GM18519 (cell line): Measurements from ENCODE around the gene SDR39U1.
A peak's percentile ranks its signal among the peaks of the same experiment; 100 is the strongest.

ENCODE experiments used
- ATAC-seq: cut with Tn5 transposase; IDR thresholded peaks from one replicate; pipeline ENCODE4 v1.9.1; 2021; ENCODE audit warnings: mild to moderate bottlenecking, moderate library complexity; ENCODE audit not compliant: unreplicated experiment, low FRiP score

SDR39U1 gene

GRCh38 chr14:24414077-24414476 is 28.5 kb downstream of the SDR39U1 start:
- ATAC-seq: no peak

DNA sequence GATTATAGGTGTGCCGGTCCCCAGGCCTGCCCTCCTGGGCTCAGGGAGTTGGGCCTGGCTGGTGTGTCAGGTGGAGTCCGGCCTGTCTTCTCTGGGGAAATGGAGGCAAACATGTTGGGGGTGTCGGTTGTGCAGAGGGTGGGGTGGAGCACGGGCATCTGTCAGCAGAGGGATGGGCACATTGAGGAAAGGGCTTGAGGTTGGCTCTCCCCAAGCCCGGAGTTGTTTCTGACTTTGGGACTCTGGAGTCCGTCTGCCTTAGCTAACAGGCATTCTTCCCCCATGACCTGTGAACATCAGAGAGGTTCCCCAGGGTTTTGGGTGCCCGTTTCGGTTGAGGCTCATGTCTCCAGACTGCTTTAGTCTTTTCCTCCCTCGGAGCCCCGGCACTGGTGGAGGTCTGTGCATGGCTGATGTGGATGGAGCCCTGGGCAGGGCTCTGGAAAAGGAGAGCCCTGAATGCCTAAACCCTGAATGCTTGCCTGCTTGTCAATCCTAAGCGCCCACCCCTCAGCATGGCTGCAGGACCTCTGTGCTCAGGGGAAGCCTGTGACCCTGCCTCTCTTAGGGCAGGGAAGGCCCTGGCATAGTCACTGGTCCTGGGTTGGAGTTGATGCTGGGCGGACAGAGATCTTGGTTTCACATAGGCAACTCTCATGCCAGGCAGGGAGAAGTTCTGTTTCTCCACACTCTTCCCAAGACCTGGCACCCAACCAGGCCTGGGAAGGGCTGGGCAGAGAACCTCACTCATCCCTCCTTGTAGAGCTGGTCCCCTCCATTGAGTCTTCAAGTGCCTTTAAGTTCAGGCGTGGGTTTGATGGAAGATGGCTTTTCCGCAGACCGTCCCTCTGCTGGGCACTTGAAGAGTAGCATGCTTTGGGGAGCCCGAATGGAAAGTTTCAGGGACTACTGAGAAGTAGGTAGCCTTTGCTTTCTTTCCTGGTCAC is 30.9 kb downstream of the SDR39U1 start:
- peak; percentile 62 for ATAC-seq

DNA sequence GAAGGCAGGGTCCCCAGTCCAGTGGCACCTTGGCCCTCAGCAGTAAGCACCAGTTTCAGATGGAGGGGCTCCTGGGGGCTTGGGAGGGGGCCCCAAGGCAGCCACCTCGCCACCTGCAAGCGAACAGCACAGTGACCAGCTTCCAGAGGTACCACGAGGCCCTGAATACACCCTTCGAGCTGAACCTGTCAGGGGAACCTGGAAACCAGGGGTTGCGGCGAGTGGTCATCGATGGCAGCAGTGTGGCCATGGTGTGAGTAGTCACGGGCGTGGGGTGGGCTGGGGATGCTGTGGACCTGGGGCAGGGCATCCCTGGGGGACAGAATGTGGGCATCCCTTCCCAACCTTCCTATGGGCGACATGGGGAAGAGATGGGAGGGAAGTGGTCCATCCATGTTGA is 32.6 kb downstream of the SDR39U1 start:
- no peak for ATAC-seq

DNA sequence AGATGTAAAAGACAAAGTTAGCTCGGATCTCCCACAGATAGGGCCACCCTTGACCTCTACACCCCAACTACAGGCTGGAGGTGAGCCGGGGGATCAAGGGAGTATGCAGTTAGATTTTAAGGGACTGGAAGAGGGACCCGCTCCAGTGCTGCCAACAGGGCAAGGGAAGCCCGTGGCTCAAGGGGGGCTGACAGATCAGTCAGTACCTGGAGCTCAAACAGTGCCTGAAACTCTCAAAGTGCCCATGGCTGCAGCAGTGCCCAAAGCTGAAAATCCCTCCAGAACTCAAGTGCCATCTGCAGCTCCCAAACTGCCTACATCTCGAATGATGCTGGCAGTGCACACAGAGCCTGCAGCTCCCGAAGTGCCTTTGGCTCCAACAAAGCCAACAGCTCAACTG is 33.4 kb downstream of the SDR39U1 start:
- no peak for ATAC-seq

GRCh38 chr14:24408764-24409163 is 33.8 kb downstream of the SDR39U1 start:
- no peak for ATAC-seq

DNA sequence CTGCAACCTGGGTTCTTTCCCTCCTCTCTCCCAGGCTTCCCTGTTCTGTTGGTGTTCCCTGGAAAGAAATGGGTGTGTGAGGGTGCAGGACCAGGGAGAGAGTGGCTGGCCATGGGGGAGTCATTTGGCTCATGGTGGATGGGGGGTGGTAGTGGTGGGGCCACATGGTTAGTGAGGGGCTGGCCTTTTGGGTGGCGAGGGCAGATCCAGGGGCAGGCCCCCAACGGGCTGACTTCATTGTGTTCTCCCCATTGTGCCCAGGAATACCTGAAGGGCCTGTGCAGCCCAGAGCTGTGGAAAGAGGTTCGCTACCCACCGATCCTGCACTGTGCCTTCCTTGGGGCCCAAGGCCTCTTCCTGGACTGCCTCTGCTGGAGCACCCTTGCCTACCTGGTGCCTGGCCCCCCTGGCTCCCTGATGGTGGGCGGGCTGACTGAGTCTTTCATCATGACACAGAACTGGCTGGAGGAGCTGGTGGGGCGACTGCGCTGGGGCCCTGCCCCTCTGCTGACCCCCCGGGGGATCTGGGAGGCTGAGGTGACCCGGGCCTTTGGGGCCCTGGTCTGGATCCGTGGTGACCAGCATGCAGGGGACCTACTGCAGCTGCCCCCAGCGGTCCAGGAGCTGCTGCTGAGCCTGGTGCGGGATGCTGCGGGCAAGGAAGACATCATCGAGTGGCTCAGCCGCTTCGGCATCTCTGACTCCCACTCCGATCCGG is 34.8 kb downstream of the SDR39U1 start:
- ATAC-seq: no peak

DNA sequence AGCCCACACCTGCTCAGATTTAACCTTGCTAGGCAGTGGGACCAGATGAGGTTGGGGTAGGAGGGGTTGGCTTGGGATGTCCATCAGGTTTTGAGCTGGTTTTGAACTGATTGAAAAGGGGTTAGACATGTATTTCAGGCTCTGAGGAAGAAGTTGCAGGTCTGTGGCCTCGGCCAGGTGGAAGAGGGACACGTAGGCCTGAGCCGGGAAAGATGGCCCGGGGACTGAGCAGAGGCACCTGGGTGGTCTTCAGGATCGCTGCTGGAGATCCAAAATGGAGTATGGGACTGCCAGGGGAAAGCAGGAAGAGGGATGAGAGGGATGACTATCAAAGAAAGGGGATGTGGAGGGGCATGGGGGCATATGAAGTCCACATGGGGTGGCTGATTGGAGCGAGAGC is 36.2 kb downstream of the SDR39U1 start:
- ATAC-seq: no peak

DNA sequence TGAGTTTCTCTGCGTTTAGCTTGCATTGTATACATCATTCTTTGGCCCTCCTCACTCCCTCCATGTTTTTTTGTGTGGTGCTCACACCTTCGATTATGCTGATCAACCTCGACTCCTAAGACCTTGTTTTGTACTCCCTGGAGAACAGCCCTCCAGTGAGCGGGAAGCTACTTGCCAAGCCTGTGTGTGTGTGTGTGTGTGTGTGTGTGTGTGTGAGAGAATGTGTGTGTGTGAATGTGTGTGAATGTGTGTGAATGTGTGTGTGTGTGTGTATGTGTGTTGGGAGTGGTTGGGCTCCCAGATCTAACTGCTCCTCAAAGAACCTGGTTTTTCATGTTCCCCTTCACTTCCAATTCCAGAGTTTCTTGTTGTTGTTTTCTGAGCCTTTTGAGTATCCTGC is 37.8 kb downstream of the SDR39U1 start:
- no peak for ATAC-seq

GRCh38 chr14:24403294-24403998 is 39.1 kb downstream of the SDR39U1 start:
- no peak for ATAC-seq

DNA sequence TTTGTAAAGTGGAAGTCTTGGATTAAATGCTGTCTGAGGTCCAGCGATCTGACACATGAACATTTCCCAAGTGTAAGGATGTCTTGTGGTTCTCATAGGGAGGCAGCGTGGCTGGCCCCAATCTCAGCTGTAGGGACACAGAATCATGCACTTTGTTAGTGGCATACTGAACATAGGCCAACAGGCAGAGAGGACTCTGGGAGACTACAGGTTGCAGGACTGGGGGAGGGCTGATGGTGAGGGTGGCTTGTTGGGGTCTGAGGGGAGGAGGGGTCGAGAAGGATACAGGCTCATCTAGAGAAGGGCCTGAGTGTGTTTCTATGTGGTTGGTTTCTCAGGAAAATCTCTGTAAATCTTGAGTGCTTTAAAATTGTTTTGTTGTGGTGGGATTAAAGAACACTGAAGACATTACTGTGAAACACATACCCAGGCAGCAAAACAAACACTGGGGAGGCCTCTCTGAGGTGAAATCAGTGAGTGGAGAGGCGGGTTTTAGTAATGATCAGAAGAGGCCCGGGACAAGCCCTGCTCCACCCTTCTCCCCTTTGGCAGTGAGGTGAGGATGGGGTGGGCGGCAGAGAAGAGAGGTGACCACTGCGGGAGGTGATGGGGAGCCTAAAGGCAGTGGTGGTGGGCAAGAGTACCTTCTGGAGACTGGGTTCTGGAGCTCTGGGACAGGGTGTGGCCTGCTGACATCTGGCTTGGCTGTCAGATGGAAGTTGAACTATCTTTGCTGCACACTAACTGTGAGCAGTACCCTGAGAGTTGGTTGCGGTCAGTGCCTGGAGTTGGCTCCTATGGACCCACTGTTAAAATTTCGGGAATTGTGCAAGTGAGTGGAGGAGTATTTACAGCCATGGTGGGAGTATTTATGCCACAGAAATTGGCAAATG is 40.5 kb downstream of the SDR39U1 start:
- no peak for ATAC-seq

DNA sequence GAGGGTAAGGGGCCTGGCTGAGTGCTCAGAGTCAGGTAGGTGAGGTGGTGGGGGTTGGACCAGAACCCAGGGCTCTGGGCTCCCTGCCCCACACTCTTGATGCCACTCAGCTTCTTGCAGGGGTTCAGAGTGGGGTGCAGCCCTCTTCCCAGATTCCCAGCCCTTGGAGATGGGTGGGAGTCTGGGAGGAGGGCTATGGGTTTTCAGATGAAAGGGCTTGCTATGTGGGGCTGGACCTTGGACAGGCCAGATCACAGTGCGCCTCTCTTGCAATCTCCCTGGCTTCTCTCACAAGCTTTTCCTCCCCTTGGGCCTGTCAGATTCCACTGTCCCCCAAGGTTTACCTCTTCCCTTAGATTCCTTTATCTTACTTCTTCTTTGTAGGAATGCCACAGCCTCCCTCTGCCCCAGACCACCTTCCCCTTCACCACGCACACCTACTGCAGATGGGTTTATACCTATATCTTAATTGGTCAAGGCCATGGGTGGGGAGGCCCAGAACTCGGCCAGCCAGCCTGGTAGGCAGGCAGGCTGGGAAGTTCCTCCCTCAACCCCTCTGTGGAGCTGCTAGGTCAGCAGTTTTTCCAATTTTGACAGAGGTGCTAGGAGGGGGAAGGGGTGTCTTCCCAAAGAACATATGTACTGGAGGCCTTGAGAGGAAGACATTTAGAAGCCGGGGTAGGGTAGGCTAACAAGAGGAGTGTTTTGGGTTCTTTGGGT is 42.4 kb downstream of the SDR39U1 start:
- ATAC-seq: no peak

DNA sequence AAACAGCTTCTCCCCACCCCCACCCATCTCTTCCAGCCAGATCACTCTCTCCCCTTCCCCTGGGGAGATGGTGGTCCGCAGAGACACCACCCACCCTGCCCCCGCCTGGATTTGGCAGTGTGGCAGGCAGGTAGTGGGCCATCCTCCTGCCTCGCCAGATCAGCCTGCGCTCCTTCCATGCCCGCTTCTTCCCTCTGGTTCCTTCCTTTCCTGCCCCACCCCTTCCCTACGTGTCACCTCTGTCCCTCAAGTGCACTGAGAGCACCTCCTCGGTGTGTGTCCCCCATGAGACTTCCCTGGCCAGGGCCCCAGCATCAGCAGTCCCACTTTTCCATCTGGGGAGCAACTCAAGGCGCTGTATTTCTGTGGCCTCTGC is 43.1 kb downstream of the SDR39U1 start:
- ATAC-seq: no peak

GRCh38 chr14:24398653-24399446 is 43.7 kb downstream of the SDR39U1 start, which contains the start of gene NYNRIN:
TSS of gene NYNRIN (plus strand) at chr14:24399003. CDS start at chr14:24399247, 244 bp downstream.
- ATAC-seq: no peak

DNA sequence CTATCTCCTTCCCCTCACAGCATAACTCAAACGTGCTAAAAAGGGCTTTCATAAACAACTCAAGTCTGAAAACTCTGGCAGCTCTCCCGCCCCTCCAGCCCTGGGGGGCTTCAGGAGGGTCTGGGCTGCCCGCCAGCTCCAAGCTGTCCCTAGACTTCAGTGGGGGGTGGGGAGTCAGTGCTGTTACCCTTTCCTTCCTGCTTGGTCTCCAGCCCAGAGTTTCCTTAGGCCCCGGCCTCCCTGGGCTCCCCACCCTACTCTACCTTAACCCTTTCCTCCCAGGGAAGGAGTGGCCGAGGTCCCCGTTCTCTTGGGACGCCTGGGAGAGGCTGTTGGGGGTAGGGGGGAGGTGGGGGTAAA is 44.3 kb downstream of the SDR39U1 start:
- no peak for ATAC-seq

GRCh38 chr14:24397639-24398292 is 44.8 kb downstream of the SDR39U1 start:
- no peak for ATAC-seq

DNA sequence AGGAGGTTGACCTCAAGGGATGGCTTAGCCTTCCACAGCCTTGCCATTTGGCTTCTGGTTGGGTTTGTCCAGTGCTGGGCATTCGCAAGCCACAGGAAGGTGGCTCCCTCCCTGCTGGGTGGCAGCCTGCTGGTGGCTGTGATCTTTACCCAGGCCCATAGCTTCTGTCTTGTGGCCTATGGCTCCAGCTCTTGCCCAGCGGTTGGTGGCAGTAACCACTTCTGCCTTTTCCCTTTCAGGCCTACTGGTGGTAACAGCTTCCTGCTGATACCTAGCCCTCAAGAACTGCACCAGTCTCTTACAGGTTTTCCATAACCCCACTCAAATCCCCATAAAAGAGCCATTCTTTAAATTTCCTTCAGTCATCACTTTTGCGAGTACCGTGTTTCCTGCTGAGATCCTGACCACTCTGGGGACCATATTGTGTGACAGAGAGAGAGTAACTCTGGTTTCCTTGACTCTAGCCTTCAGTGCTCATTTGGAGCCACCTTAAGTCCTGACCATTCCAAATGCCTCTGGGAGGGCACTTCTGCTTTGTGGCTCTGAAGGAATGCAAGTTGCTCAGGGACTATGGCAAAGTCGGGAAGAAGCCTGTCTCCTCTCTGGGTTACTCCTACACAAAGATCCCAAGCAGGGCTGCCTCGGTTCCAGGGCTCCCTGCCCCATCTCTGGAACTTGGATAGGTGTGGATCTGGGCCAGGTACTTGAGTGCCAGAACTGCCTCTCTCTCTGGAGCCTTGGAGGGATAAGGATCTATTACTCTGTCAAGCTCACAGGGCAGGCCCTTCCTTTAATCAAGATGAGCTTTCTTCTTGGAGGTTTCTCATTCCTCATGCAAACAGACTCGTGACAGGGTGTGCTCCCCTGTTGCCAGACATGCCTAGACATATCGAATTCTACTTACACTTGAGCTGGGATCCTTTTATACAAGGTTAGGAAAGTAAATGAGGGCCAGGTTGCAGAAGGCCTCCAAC is 46.7 kb downstream of the SDR39U1 start:
- ATAC-seq: no peak

DNA sequence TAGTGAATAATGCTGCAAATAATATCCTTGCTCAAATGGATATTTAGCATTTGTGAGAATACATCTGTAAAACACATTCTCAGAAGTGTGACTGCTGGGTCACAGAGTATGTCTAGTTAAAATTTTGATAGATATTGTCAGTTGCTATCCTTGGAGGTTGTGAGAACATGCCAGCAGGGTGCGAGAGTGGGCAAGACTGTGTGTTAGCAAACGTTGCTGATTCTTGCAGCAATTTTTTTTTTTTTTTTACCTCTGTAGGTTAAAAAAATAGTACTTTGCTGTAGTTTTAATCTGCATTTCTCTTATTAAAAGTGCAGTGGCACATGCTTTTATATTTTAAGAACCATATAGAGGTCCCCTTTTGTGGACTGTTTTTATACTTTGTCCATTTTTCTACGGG is 48.3 kb downstream of the SDR39U1 start:
- ATAC-seq: no peak
